ENCODE data around the gene HPCAL4. TPM values are rescaled to one million over a fixed set of nuclear protein-coding genes. Genes with fewer than 3 reads are reported as not detected.
A peak's percentile ranks its signal among the peaks of the same experiment; 100 is the strongest.

Gene HPCAL4
- polyA plus RNA-seq, 1 experiment: not detected

DNA sequence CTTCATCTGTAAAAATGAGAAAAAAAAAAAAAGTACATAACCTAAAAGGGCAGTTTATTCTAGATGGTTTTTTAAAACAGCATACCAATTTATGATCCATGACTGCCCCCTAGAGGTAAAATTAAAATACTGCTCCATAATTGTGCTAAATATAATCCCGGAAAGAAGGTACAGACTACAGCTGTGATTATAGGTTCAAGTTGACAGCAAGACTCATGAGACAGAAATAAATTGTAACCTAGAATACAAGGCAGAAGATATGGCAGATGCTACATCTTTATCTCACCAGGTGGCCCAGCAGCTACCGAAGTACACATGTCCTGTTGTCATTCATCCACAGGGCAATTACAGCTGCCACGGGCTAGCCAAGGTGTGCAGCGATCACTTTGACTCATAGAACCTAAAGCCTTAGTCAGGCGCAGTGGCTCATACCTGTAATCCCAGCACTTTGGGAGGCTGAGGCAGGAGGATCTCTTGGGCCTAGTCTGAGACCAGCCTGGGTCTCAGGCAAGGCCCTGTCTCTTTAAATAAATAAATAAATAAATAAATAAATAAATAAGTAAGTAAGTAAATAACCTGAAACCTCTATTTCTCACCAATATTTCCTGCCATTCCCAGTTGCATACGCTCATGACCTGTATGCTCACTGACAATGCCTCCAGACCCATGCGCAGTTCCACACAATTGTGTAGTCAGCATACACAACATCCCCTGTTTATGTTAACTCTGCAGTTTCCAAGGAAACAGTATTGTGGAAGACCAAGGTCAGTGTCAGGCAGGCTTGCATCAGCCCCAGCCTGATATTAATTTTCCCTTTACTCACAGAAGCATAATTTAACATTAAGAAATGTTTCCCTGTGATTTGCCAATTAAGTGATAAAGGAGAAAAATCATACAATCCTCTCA is 29.1 kb upstream of the HPCAL4 start:
- TF ChIP-seq, protein P1, sequence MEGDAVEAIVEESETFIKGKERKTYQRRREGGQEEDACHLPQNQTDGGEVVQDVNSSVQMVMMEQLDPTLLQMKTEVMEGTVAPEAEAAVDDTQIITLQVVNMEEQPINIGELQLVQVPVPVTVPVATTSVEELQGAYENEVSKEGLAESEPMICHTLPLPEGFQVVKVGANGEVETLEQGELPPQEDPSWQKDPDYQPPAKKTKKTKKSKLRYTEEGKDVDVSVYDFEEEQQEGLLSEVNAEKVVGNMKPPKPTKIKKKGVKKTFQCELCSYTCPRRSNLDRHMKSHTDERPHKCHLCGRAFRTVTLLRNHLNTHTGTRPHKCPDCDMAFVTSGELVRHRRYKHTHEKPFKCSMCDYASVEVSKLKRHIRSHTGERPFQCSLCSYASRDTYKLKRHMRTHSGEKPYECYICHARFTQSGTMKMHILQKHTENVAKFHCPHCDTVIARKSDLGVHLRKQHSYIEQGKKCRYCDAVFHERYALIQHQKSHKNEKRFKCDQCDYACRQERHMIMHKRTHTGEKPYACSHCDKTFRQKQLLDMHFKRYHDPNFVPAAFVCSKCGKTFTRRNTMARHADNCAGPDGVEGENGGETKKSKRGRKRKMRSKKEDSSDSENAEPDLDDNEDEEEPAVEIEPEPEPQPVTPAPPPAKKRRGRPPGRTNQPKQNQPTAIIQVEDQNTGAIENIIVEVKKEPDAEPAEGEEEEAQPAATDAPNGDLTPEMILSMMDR (IDR thresholded peaks at IDR 0.05; ENCODE audit: low read depth, low read length): peak; percentile 60
- no peak overlapping the region for H3K4me3 ChIP-seq (ENCODE audit: low read depth, low read length)
- ChIA-PET CTCF (interaction anchor here (0.5 to 5.7 kb wide), 19 partner anchors 16 to 629 kb away, joined by 3 to 76 read pairs (median 4); partner anchors contain the start of gene NT5C1A), POLR2A (no interaction called here)
- peak; percentile 27 for DNase-seq (ENCODE audit: low read depth, low spot score)
- H3K27me3 ChIP-seq (ENCODE audit: control insufficient read depth, insufficient read depth, low read length): peaks cover 27% of the 10 kb centered on the region
- H3K9me3 ChIP-seq (ENCODE audit: control insufficient read depth, insufficient read depth, low read length): no peaks in the 10 kb centered on the region
- H3K27ac ChIP-seq (ENCODE audit: low read depth, low read length): no peak overlapping the region

- Histone ChIP-seq H3K4me3 (ENCODE audit: low read depth, low read length) (no peak overlapping the region), H3K9me3 (ENCODE audit: control insufficient read depth, insufficient read depth, low read length) (no peaks in the 10 kb centered on the region), H3K27me3 (ENCODE audit: control insufficient read depth, insufficient read depth, low read length) (peaks cover 38% of the 10 kb centered on the region), H3K27ac (ENCODE audit: low read depth, low read length) (no peak overlapping the region)
- ChIA-PET CTCF (interaction anchor here (1.0 to 5.7 kb wide), 4 partner anchors 43 to 112 kb away, joined by 3 to 76 read pairs (median 8); partner anchors contain the start of gene NT5C1A), POLR2A (no interaction called here)
- TF ChIP-seq, protein P1 (IDR thresholded peaks at IDR 0.05; ENCODE audit: low read depth, low read length): no peak
- DNase-seq (ENCODE audit: low read depth, low spot score): no peak
Observed at GRCh38 chr1:39717809-39718208, 26.6 kb upstream of the HPCAL4 start.

GRCh38 chr1:39713557-39713956 is 22.3 kb upstream of the HPCAL4 start:
- POLR2A ChIA-PET: no interaction called here
- Histone ChIP-seq H3K9me3 (ENCODE audit: control insufficient read depth, insufficient read depth, low read length) (no peaks in the 10 kb centered on the region), H3K27me3 (ENCODE audit: control insufficient read depth, insufficient read depth, low read length) (peaks cover 42% of the 10 kb centered on the region), H3K27ac (ENCODE audit: low read depth, low read length) (no peak overlapping the region), H3K4me3 (ENCODE audit: low read depth, low read length) (no peak overlapping the region)
- CTCF ChIA-PET: interaction anchor here (1.1 to 1.7 kb wide), 2 partner anchors 13 to 107 kb away, joined by 3 to 6 read pairs; no protein-coding TSS in a partner anchor
- TF ChIP-seq, protein P1 (IDR thresholded peaks at IDR 0.05; ENCODE audit: low read depth, low read length): no peak
- no peak for DNase-seq (ENCODE audit: low read depth, low spot score)

GRCh38 chr1:39711966-39712340 is 20.7 kb upstream of the HPCAL4 start:
- no peak for DNase-seq (ENCODE audit: low read depth, low spot score)
- ChIA-PET CTCF (interaction anchor here (1.0 to 1.6 kb wide), 3 partner anchors 39 to 106 kb away, joined by 3 to 4 read pairs (median 4); no protein-coding TSS in a partner anchor), POLR2A (no interaction called here)
- Histone ChIP-seq H3K4me3 (ENCODE audit: low read depth, low read length) (no peak overlapping the region), H3K27ac (ENCODE audit: low read depth, low read length) (no peak overlapping the region), H3K27me3 (ENCODE audit: control insufficient read depth, insufficient read depth, low read length) (peaks cover 34% of the 10 kb centered on the region), H3K9me3 (ENCODE audit: control insufficient read depth, insufficient read depth, low read length) (no peaks in the 10 kb centered on the region)
- TF ChIP-seq, protein P1 (IDR thresholded peaks at IDR 0.05; ENCODE audit: low read depth, low read length): no peak

Data from AG04450 (cell line).